ENCODE results near the gene USP3.

Gene USP3

GRCh38 chr15:63497642-63498467 lies 6.5 kb upstream of the USP3 start:
- DNase-seq (ENCODE audit: low read depth in 3 of 3), result peak in 1 of 3 experiments; percentile 60

DNA sequence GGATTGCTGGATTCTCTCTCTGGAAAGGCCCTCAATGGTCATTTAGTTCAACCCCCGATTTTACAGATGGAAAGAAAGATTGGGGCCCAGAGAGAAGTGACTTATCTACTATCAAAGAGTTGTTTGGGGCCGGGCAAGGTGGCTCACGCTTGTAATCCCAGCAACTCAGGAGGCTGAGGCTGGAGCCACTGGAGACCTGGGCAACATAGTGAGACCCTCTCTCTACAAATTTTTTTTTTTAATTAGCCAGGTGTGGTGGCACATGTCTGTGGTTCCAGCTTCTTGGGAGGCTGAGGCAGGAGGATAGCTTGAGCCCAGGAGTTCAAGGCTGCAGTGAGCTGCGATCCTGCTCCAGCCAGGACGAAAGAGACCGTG lies 5.2 kb upstream of the USP3 start:
- DNase-seq (ENCODE audit: low read depth in 3 of 3), result no peak

DNA sequence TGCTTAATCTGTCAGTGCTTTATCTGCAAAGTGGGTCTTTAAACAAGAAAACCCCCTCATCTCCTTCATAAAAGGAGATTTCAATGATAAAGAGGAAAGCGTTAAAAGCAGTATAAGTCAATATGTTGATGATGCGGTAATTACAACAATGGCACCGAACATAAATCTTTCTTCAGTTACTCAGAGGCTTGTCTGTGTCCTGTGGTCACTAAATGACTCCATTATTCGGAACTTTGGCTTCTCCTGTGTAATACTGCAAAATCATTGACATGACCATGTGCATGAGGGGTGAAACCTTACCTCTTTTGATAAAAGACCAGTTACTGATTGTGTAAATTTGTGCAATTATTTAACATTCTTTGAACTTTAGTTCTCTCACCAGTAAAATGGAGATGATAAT lies 4.8 kb upstream of the USP3 start:
- DNase-seq (ENCODE audit: low read depth in 3 of 3), result no peak

DNA sequence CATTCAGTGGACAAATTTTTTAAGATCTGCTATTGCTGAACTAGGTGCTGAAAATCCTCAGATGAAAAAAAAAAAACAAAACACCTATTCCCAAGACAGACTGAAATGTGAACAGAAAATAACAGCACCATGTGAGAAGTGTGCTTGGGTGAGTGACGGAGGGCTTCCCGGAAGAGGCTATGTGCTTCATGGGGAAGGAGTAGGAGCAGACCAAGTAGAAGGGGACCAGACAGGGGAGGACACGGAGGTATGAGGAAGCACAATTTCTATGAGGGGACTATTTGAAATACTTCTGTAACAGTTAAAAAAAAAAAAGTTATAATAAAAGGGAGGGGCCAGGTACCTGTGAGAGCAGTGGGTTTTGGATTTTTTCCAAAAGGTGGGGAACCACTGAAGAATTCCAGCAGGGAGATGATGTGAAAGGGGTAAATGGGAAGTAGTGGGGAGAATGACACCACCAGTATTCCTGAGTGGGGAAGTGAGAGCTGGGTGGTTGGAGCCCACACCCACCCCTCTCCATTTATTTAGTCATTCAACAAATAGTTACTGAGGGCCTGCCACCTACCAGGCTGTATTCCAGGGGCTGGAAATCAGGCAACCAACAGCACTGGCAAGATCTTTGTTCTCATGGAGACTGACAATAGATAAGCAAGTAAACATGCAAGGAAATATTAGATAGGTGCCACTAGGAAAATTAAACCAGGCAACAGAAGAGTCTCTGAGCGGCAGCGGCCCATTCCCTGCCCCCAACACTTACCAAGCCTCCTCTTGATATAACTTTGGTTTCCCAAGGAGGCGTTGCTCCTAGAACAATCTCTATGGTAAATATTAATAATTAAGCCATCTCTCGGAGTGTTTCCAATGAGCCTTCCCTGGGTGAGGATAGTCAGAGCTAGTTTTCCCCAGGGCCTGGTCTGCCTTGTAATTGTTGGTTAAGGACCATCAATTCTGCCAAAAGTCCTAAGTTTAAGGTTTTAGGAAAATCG lies 3.8 kb upstream of the USP3 start:
- DNase-seq (ENCODE audit: low read depth in 3 of 3), result no peak

DNA sequence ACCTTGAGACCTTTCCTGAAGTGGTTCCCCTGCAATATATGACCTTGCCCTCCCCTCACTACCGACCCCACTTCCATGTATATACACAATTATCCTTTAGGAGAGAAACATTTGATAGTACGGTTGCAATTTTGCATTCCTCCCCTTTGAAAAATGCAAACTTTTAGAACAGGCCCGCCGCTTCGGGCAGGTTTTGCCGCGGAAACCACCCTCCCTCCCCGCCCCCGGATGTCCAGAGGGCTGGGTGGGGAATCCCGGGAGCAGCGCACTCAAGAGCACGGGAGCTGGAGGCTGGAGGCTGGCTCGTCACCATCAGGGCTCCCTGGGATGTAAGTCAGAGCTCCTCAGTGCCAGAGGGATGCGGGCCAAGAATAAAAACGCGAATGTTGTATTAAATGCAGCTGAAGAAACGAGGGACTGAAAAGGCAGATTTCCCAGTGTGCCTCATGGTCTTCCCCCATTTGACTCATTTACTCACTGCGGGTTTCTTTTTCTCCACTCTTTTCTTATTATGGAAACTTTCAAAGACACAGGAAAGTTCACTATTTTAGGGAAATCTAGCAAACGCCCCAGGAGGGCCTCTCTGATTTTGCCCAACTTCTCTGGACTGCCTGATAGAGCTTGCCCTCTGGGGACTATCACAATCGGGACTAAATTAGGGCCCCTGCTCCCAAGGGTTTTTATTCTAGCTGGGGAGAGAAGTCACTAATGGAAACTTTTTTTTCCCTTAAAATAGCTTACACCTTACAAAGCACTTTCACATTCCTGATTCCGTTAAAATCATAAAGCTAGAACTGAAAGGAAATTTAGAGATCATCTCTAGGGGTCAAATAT lies 2.9 kb upstream of the USP3 start:
- no peak for DNase-seq (ENCODE audit: low read depth in 3 of 3)

DNA sequence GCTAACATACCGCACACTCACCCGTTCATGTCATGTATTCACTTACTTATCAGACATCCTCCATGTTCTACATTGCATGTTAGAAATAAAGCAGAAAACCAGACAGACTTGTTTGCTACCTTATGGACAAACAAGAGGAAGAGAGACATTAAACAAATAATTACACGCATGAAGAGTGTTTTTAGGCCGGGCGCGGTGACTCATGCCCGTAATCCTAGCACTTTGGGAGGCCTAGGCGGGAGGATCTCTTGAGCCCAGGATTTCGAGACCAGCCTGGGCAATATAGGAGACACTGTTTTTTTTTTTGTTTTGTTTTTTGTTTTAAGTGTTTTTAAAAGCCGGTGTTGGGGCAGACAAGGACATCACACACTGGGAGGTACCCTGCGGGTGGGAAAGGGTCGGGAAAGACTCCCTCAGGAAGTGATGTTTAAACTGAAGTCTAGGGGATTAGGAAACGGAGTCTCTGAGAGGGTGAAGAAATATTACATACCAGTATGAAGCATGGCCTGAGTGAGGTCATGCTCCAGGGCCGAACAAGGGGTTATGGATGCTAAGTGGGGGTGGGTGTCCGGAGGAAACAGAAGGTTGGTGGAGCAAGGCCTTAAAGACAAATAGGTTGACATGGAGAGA lies 2.1 kb upstream of the USP3 start:
- DNase-seq (ENCODE audit: low read depth in 3 of 3), result no peak

DNA sequence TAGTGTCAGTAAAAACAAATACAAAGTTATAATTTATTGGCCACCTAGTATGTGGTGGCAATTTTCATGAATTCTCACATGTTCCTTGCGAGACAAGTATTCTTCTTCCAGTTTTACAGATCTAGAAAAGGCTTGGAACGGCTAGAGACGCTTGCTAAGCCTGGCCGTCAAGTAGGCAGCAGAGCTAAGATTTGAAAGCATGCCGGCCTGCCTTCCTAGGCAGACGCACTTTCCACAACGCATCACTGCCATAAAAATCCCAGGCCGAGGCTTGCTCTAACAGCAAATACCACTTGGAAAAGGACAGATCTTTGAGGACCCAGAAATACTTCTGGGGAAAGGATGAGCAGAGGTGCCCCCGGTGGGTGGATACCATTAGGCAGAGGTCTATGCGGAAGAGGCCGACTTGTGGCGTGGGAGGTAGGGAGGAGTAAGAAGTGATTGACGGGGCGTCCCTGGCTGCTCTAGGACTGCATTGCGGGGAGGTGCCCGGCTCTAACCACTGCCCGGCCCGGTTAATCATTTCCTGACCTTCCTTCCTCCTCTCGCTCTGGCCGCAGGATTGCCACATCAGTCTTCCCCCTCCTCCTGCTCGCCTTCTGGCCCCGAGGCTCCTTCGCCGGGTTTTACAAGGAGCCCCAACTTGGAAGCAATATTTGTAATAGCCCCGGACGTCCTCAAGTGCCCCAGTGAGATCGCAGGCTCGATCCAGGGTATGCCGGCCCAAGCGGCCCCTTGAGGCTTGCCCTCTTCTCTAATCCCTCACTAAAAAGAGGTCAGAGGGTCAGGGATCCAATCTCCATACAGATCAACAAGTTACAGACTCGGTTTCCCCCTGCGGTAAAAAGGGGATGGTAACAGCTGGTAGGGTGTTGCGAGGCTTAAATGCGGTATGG lies 1.3 kb upstream of the USP3 start:
- peak; percentile 42 to 63 (median 57) for DNase-seq (ENCODE audit: low read depth in 3 of 3)

DNA sequence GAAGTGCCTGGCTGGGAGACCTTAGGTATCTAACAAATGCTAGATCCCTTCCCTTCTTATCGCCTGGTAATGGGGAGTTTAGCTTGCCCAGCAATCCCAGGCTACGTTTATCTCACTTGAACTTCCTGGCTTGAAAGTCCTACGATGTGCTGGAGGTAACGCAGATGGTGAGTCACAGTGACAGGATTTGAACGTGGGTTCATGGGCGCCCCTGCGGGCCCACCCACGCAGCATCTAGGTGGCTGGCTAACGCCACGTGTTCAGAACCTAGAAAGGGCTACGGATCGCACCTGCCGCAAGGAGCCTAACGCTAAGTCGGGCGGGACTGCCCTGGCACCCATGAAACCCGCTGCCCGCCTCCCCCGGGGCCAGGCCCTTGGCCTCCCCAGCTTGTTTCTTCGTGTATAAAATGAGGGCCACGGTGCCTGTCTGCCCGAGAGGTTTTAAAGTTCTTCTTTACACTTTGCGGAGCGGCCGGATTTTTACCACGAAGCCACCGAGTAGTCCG lies 600 bp upstream of the USP3 start:
- DNase-seq (ENCODE audit: low read depth in 3 of 3), result peak; percentile 70 to 87 (median 83)

- DNase-seq (ENCODE audit: low read depth in 3 of 3), result peak in 1 of 3 experiments; percentile 43
Measured at GRCh38 chr15:63504979-63505841, 817 bp downstream of the USP3 start.

- DNase-seq (ENCODE audit: low read depth in 3 of 3), result no peak
Measured at GRCh38 chr15:63505842-63506222, 1.4 kb downstream of the USP3 start.

DNA sequence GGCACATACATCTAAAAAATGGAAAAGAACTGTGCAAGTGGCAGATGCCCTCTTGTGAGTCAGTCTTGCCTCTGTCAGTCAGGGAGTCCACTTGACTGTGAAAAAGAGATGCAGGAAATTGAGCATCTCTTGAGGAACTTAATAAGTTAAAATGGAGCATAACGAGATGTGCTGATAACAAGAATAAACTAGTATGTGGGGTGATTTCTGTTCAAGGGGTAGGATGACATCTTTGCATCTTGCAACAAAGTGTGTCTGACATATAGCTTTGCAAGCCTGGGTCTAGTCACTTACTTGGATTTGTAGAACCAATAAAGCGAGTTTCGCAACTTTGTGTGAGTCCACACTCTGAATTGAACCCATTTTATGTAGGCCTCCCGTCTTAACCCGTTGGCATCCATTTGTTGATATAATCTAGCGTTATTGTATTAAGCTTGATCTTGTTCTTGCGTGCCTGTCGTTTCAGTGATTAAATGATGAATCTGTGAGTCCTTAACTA lies 2.2 kb downstream of the USP3 start:
- DNase-seq (ENCODE audit: low read depth in 3 of 3), result no peak

DNA sequence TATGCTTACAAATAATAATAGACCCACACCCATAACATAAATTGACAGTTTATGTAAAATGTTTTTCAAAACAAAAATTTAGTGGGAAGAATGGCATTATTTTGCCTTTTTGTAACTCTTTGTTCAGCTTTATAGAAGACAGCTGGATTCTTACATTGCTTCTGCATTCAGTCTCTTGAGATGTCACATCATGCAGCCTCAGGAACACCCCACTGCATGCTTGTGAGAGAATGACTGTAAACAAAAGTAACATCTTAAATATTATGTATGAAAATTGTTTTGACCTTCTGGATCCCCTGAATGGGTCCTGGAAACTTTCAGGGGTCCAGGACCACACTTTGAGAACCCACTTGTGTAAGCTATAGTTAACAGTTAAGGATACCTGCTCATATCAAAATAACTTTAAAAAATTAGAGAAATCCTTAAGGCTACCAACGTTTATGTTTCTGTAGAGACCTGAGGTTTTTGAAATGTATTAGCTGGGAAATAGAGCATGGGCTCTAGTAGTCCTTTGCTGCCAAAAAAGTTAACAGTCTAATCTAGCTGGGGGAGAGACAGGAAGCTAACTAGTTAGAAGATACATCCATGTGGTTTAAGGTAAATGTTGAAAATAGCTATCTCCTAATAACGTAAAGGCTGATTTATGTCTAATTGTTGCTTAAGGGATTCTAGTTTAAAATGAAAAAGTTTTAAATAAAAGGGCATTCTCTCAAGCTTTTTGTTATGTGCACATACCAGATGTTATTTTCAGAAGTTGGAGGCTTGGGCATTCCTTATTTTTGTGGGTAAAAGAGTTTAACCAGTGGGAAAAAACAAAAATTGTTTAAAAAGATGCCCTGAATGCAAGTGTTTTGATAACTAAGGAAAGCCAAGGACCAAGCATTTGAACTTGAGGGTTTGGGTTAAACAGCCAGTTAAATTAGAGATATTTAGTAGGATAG lies 3.8 kb downstream of the USP3 start:
- no peak for DNase-seq (ENCODE audit: low read depth in 3 of 3)

GRCh38 chr15:63509056-63509954 lies 4.9 kb downstream of the USP3 start:
- DNase-seq (ENCODE audit: low read depth in 3 of 3), result no peak

DNA sequence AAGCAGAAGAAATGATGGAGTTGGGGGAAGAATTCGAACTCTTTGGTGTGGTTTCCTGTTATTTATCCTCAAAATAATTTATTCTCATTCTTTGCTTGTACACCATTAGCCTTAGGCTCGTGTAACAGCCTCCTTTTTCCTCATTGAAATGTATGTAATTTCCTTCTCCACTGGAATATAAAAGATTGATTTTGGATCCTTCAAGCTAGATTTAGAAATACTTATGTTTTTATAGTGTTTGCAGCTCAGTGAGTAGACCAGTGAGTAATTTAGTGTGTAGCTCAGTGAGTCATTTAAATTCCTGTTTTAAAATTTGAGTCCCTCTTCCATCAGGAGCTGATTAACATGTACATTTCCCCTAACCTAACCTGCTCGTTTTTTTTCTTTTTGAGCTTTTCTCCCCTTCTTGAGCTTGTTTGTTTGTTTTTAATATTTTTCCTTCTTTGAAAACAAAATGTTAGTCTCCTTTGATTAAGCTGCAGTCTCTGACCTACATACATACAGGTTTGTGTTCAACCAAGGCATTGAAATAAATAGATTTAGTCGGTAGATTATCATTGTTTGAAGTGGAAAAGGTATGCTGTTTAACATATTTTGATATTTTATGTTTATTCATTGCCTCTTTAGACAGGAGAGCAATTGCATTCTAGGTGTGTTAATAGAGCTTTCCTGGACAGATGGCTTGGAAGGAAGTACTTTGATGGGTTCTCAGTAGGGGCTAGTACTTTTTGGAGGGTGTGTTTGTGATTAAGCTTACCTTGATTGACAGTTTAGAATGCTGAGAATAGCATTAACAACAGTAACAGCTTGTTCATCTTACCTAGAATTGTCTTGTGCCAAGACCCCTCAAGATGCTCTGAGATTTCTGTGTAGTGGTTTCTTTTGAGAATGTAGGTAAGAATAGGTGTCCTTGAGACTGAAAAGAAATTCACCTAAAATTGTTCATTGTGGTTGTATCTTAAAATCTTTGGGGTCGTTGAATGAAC lies 5.9 kb downstream of the USP3 start:
- DNase-seq (ENCODE audit: low read depth in 3 of 3), result no peak

DNA sequence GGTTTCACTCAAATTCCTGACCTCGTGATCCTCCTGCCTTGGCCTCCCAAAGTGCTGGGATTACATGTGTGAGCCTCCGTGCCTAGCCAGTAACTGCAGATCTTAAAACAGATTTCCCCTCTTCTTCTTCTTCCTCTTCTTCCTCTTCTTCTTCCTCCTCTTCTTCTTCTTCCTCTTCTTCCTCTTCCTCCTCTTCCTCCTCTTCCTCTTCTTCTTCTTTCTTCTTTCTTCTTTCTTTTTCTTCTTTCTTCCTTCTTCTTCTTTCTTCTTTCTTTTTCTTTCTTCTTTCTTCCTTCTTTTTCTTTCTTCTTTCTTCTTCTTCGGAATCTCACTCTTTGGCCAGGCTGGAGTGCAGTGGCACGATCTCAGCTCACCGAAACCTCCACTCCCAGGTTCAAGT lies 7.8 kb downstream of the USP3 start:
- no peak for DNase-seq (ENCODE audit: low read depth in 3 of 3)

- DNase-seq (ENCODE audit: low read depth in 3 of 3), result no peak
Measured at GRCh38 chr15:63513271-63513670, 8.9 kb downstream of the USP3 start.
